PFSK-1 (cell line): ENCODE results near the gene ZBTB25.

Experiments used
- POLR2AphosphoS5 ChIP-seq: IDR thresholded peaks from 2 replicates; pipeline ENCODE4 v1.6.1; 2012; ENCODE audit warnings: low read depth, mild to moderate bottlenecking, control low read depth, low read length, moderate library complexity
- TAF1 ChIP-seq: IDR thresholded peaks from 2 replicates; pipeline ENCODE4 v1.6.1; 2012; ENCODE audit warnings: low read length, control low read depth, borderline replicate concordance; ENCODE audit not compliant: insufficient read depth

DNA sequence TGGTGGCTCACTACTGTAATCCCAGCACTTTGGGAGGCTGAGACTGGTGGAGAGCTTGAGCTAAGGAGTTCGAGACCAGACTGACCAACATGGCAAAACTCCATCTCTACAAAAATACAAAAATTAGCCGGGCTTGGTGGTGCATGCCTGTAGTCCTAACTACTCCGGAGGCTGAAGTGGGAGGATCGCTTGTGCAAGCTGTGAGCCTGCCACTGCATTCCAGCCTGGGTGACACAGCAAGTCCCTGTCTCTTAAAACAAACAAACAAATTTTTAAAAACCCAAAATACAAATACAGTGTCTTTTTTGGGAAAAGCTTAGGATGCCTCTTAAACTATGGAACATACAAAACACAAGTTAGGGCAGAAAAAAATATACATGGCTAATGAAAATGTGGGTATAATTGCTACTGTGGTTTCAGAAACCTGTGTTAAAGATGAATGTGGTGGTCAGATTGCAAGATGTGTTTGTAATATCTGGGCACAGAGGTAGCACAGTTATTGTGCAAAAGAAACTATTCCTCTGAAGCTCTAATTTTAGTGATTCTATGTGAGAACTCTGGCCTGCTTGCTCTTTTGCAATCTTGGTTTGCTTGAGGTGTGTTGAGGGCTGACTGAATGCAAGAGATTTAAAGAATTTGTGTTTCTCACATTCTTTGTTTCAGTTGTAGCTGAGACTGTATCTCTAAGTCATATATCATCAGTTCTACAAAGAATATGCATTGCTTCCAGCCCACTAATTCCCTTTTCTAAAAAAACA is 33.0 kb upstream of the ZBTB25 start:
- TF ChIP-seq POLR2AphosphoS5 (no peak), TAF1 (no peak)
